ENCODE results near the gene BTBD2. TPM values are rescaled to one million over a fixed set of nuclear protein-coding genes. Genes with fewer than 3 reads are reported as not detected.

BTBD2 gene
- total RNA-seq, 1 experiment from 2014 or later, result 81.0 TPM

- peak in 1 of 2 experiments; percentile 50 for DNase-seq
- ChIA-PET POLR2A (ENCODE audit: unreplicated experiment) (interaction anchor here (0.6 kb wide), 1 partner anchor 206 kb away, joined by 13 read pairs; no protein-coding TSS in a partner anchor), CTCF (no interaction called here)
- H3K9me3 ChIP-seq (ENCODE audit: insufficient read depth, low read depth), result no peaks in the 10 kb centered on the region
- H2AFZ ChIP-seq, result no peak overlapping the region
- no peaks in the 10 kb centered on the region for H3K27me3 ChIP-seq (ENCODE audit: insufficient read depth, low read depth)
- no peaks in the 10 kb centered on the region; the same call in 1 of the 2 replicates for H4K20me1 ChIP-seq (ENCODE audit: insufficient read depth)
- no peak overlapping the region for H3K4me3 ChIP-seq
- intact Hi-C loops (cut with micrococcal nuclease; ENCODE audit: unreplicated experiment), result no loop called here
- BruUV-seq (replicated peaks), result no TSS peak
- peaks cover 34% of the 10 kb centered on the region for H3K4me1 ChIP-seq (replicated peaks; ENCODE audit: insufficient read depth)
- no peak overlapping the region for H3K27ac ChIP-seq
- no peaks in the 10 kb centered on the region for H3K9me2 ChIP-seq (ENCODE audit: insufficient read depth)
- no peaks in the 10 kb centered on the region for H3K36me3 ChIP-seq (ENCODE audit: low read depth)
- no peak overlapping the region for H3K4me2 ChIP-seq
- H3F3A ChIP-seq (ENCODE audit: insufficient read depth, low read depth), result peaks cover 7% of the 10 kb centered on the region; the same call in 1 of the 2 replicates
- TF ChIP-seq CTCF (conservative IDR thresholded peaks at IDR 0.05), result no peak
- H3K79me2 ChIP-seq (ENCODE audit: low read depth), result peaks cover 9% of the 10 kb centered on the region
These were observed 39.2 kb upstream of the BTBD2 start for GRCh38 chr19:2054763-2055162.

- peaks cover 19% of the 10 kb centered on the region for H3K79me2 ChIP-seq (ENCODE audit: low read depth)
- no peak for DNase-seq
- no peak overlapping the region for H2AFZ ChIP-seq
- BruUV-seq (replicated peaks), result no TSS peak
- intact Hi-C loops (cut with micrococcal nuclease; ENCODE audit: unreplicated experiment), result no loop called here
- no peak for TF ChIP-seq CTCF (conservative IDR thresholded peaks at IDR 0.05)
- ChIA-PET POLR2A (ENCODE audit: unreplicated experiment) (interaction anchor here (0.6 kb wide), 1 partner anchor 207 kb away, joined by 13 read pairs; no protein-coding TSS in a partner anchor), CTCF (no interaction called here)
- peaks cover 27% of the 10 kb centered on the region for H3K4me1 ChIP-seq (replicated peaks; ENCODE audit: insufficient read depth)
- H4K20me1 ChIP-seq (ENCODE audit: insufficient read depth), result peaks cover 10% of the 10 kb centered on the region
- H3K9me2 ChIP-seq (ENCODE audit: insufficient read depth), result no peaks in the 10 kb centered on the region
- no peak overlapping the region for H3K4me2 ChIP-seq
- H3K27ac ChIP-seq, result no peak overlapping the region
- peaks cover 3% of the 10 kb centered on the region; the same call in 1 of the 2 replicates for H3F3A ChIP-seq (ENCODE audit: insufficient read depth, low read depth)
- no peaks in the 10 kb centered on the region for H3K27me3 ChIP-seq (ENCODE audit: insufficient read depth, low read depth)
- no peak overlapping the region for H3K4me3 ChIP-seq
- no peaks in the 10 kb centered on the region for H3K36me3 ChIP-seq (ENCODE audit: low read depth)
- H3K9me3 ChIP-seq (ENCODE audit: insufficient read depth, low read depth), result no peaks in the 10 kb centered on the region
These were observed 38.3 kb upstream of the BTBD2 start for GRCh38 chr19:2053601-2054389.

- Histone ChIP-seq H3K4me2 (peak overlapping the region; percentile 76), H3K27ac (no peak overlapping the region; the same call in 1 of the 2 replicates), H3K9me2 (ENCODE audit: insufficient read depth) (no peaks in the 10 kb centered on the region), H3F3A (ENCODE audit: insufficient read depth, low read depth) (no peaks in the 10 kb centered on the region), H3K36me3 (ENCODE audit: low read depth) (no peaks in the 10 kb centered on the region), H3K9me3 (ENCODE audit: insufficient read depth, low read depth) (no peaks in the 10 kb centered on the region), H3K4me3 (peak overlapping the region; percentile 50; the same call in 1 of the 2 replicates), H3K27me3 (ENCODE audit: insufficient read depth, low read depth) (no peaks in the 10 kb centered on the region), H3K79me2 (ENCODE audit: low read depth) (peaks cover 36% of the 10 kb centered on the region), H2AFZ (no peak overlapping the region; the same call in 1 of the 2 replicates), H4K20me1 (ENCODE audit: insufficient read depth) (peaks cover 27% of the 10 kb centered on the region), H3K4me1 (replicated peaks; ENCODE audit: insufficient read depth) (peaks cover 22% of the 10 kb centered on the region)
- TF ChIP-seq CTCF (conservative IDR thresholded peaks at IDR 0.05), result no peak
- BruUV-seq (replicated peaks), result no TSS peak
- CTCF ChIA-PET, result interaction anchor here (0.6 kb wide), 1 partner anchor 176 kb away, joined by 3 read pairs; no protein-coding TSS in a partner anchor
- intact Hi-C loops (cut with micrococcal nuclease; ENCODE audit: unreplicated experiment), result loop anchor here (2.0 kb wide), 1 partner anchor 23 kb away; no protein-coding TSS in a partner anchor
- POLR2A ChIA-PET (ENCODE audit: unreplicated experiment), result interaction anchor here (0.6 kb wide), 1 partner anchor 178 kb away, joined by 4 read pairs; no protein-coding TSS in a partner anchor
- DNase-seq, result no peak
These were observed 36.5 kb upstream of the BTBD2 start for GRCh38 chr19:2051773-2052704.
